ENCODE results near the gene MTSS2. TPM values are rescaled to one million over a fixed set of nuclear protein-coding genes. Genes with fewer than 3 reads are reported as not detected.

Gene MTSS2
- polyA plus RNA-seq, 1 experiment: 57.9 TPM

- ChIA-PET CTCF (no interaction called here), POLR2A (no interaction called here)
- Histone ChIP-seq H3K9me3 (ENCODE audit: control insufficient read depth, insufficient read depth, low read length) (no peaks in the 10 kb centered on the region; the same call in 1 of the 2 replicates), H3K27ac (ENCODE audit: low read depth, low read length) (no peak overlapping the region), H3K4me3 (ENCODE audit: low read depth, low read length) (no peak overlapping the region), H3K27me3 (ENCODE audit: control insufficient read depth, insufficient read depth, low read length) (no peaks in the 10 kb centered on the region)
- no peak for TF ChIP-seq CTCF (IDR thresholded peaks at IDR 0.05; ENCODE audit: low read depth, low read length)
- DNase-seq (ENCODE audit: low read depth, low spot score): no peak
Measured at GRCh38 chr16:70709457-70709856, 23.6 kb upstream of the MTSS2 start.

GRCh38 chr16:70708366-70709246, 22.8 kb upstream of the MTSS2 start:
- POLR2A ChIA-PET: no interaction called here
- CTCF ChIA-PET: no interaction called here
- TF ChIP-seq CTCF (IDR thresholded peaks at IDR 0.05; ENCODE audit: low read depth, low read length): no peak

GRCh38 chr16:70706948-70707465, 21.2 kb upstream of the MTSS2 start:
- Histone ChIP-seq H3K27me3 (ENCODE audit: control insufficient read depth, insufficient read depth, low read length) (no peaks in the 10 kb centered on the region), H3K27ac (ENCODE audit: low read depth, low read length) (peak overlapping the region; percentile 89), H3K4me3 (ENCODE audit: low read depth, low read length) (no peak overlapping the region), H3K9me3 (ENCODE audit: control insufficient read depth, insufficient read depth, low read length) (no peaks in the 10 kb centered on the region; the same call in 1 of the 2 replicates)
- POLR2A ChIA-PET: interaction anchor here (0.6 to 2.2 kb wide), 7 partner anchors 8 to 39 kb away, joined by 3 to 9 read pairs (median 3); no protein-coding TSS in a partner anchor
- no peak for TF ChIP-seq CTCF (IDR thresholded peaks at IDR 0.05; ENCODE audit: low read depth, low read length)
- CTCF ChIA-PET: interaction anchor here (0.8 to 1.9 kb wide), 3 partner anchors 19 to 32 kb away, joined by 3 to 9 read pairs (median 4); no protein-coding TSS in a partner anchor
- peak; percentile 82 for DNase-seq (ENCODE audit: low read depth, low spot score)

More at GRCh38 chr16:70708366-70709246, 22.8 kb upstream of the MTSS2 start:
- H3K27me3 ChIP-seq (ENCODE audit: control insufficient read depth, insufficient read depth, low read length): no peaks in the 10 kb centered on the region
- H3K4me3 ChIP-seq (ENCODE audit: low read depth, low read length): no peak overlapping the region
- DNase-seq (ENCODE audit: low read depth, low spot score): no peak
- no peaks in the 10 kb centered on the region; the same call in 1 of the 2 replicates for H3K9me3 ChIP-seq (ENCODE audit: control insufficient read depth, insufficient read depth, low read length)
- H3K27ac ChIP-seq (ENCODE audit: low read depth, low read length): no peak overlapping the region

- CTCF ChIA-PET: interaction anchor here (1.9 to 3.5 kb wide), 2 partner anchors 33 to 66 kb away, joined by 9 to 16 read pairs; no protein-coding TSS in a partner anchor
- Histone ChIP-seq H3K27ac (ENCODE audit: low read depth, low read length) (peak overlapping the region; percentile 99), H3K27me3 (ENCODE audit: control insufficient read depth, insufficient read depth, low read length) (no peaks in the 10 kb centered on the region), H3K9me3 (ENCODE audit: control insufficient read depth, insufficient read depth, low read length) (no peaks in the 10 kb centered on the region; the same call in 1 of the 2 replicates), H3K4me3 (ENCODE audit: low read depth, low read length) (no peak overlapping the region)
- no peak for TF ChIP-seq CTCF (IDR thresholded peaks at IDR 0.05; ENCODE audit: low read depth, low read length)
- no peak for DNase-seq (ENCODE audit: low read depth, low spot score)
- POLR2A ChIA-PET: interaction anchor here (1.1 to 2.6 kb wide), 2 partner anchors 13 to 17 kb away, joined by 4 to 16 read pairs; no protein-coding TSS in a partner anchor
Measured at GRCh38 chr16:70705056-70705455, 19.2 kb upstream of the MTSS2 start.

Measured in AG04450 (cell line).